HepG2 (cell line): ENCODE data around the gene SMTNL1. TPM values are rescaled to one million over a fixed set of nuclear protein-coding genes. Genes with fewer than 3 reads are reported as not detected.

ENCODE experiments used
- BORCS8-MEF2B ChIP-seq: sonication (generic); formaldehyde crosslinking; IDR thresholded peaks from 2 replicates; pipeline ENCODE4 v1.8.0; 2022; ENCODE audit warnings: mild to moderate bottlenecking, missing genetic modification reagents
- CENPT ChIP-seq: sonication (generic); formaldehyde crosslinking; IDR thresholded peaks from 2 replicates; pipeline ENCODE4 v1.8.0; 2022; ENCODE audit warnings: low read depth, mild to moderate bottlenecking, moderate library complexity, missing genetic modification reagents
- MTF2 ChIP-seq: sonication (generic); formaldehyde crosslinking; IDR thresholded peaks from 2 replicates; pipeline ENCODE4 v1.5.0; 2020; ENCODE audit warnings: missing genetic modification reagents, borderline replicate concordance
- SMAD3 ChIP-seq: sonication (generic); formaldehyde crosslinking; IDR thresholded peaks from 2 replicates; pipeline ENCODE4 v1.4.0; 2020; ENCODE audit warnings: missing genetic modification reagents
- SP4 ChIP-seq: sonication (generic); formaldehyde crosslinking; IDR thresholded peaks from 2 replicates; pipeline ENCODE4 v1.8.1; 2023; ENCODE audit warnings: mild to moderate bottlenecking, missing genetic modification reagents
- STAT5B ChIP-seq: sonication (generic); formaldehyde crosslinking; IDR thresholded peaks from 2 replicates; pipeline ENCODE4 v1.4.0; 2020; ENCODE audit warnings: missing genetic modification reagents
- ZBTB7A ChIP-seq: sonication (generic); formaldehyde crosslinking; IDR thresholded peaks from 2 replicates; pipeline ENCODE4 v1.8.0; 2022; ENCODE audit warnings: mild to moderate bottlenecking, missing genetic modification reagents
- ZFAT ChIP-seq: sonication (generic); formaldehyde crosslinking; conservative IDR thresholded peaks from 2 replicates; pipeline ENCODE4 v1.8.1; 2023; ENCODE audit warnings: missing genetic modification reagents, inconsistent platforms
- ZGPAT ChIP-seq: IDR thresholded peaks from 2 replicates; pipeline ENCODE4 v1.6.1; 2016; ENCODE audit warnings: mild to moderate bottlenecking
- ZNF280D ChIP-seq: sonication (generic); formaldehyde crosslinking; IDR thresholded peaks from 2 replicates; pipeline ENCODE4 v1.5.1; 2020; ENCODE audit warnings: mild to moderate bottlenecking, missing genetic modification reagents
- ZNF546 ChIP-seq: sonication (generic); formaldehyde crosslinking; conservative IDR thresholded peaks from 2 replicates; pipeline ENCODE4 v1.8.1; 2023; ENCODE audit warnings: mild to moderate bottlenecking, missing genetic modification reagents
- ZNF772 ChIP-seq: sonication (generic); formaldehyde crosslinking; IDR thresholded peaks from 2 replicates; pipeline ENCODE4 v1.5.0; 2020; ENCODE audit warnings: mild to moderate bottlenecking, missing genetic modification reagents
- polyA plus RNA-seq, 8 experiments: library from polyadenylated mRNA; depleted of rRNA in 3 of 8; stranded (reverse) in 7 of 8; unstranded in 1 of 8; fragments of >200 nt; fragmentation: Illumina TruSeq in 4 of 8; extraction: Trizol in 4 of 8; gene quantifications; 2 replicates each; pipeline versions ENCODE4 v1.2.1 to v1.2.3, GENCODE V29; 2011 to 2016; ENCODE audit warnings: low read depth in 4 of 8, missing spikeins in 1 of 8, mixed read lengths in 1 of 8; ENCODE audit not compliant: insufficient read depth in 1 of 8
- total RNA-seq, 5 experiments: library from RNA; depleted of rRNA; stranded (reverse); fragments of >200 nt; fragmentation: Illumina TruSeq; extraction: Trizol; gene quantifications; 2 replicates each; pipeline ENCODE4 v1.2.3, GENCODE V29; 2016; ENCODE audit warnings: low read depth in 1 of 5
- TF ChIP-seq, protein P1 (sequence below): sonication (generic); formaldehyde crosslinking; IDR thresholded peaks from 2 replicates; pipeline ENCODE4 v1.4.0; 2020; ENCODE audit warnings: missing genetic modification reagents, borderline replicate concordance

The SMTNL1 gene
- total and polyA plus RNA-seq, 2 of the 13 experiments (the other 11 are each of a cell fraction or from before 2014, with no cell fraction given): 0.04 TPM; not detected in 1

DNA sequence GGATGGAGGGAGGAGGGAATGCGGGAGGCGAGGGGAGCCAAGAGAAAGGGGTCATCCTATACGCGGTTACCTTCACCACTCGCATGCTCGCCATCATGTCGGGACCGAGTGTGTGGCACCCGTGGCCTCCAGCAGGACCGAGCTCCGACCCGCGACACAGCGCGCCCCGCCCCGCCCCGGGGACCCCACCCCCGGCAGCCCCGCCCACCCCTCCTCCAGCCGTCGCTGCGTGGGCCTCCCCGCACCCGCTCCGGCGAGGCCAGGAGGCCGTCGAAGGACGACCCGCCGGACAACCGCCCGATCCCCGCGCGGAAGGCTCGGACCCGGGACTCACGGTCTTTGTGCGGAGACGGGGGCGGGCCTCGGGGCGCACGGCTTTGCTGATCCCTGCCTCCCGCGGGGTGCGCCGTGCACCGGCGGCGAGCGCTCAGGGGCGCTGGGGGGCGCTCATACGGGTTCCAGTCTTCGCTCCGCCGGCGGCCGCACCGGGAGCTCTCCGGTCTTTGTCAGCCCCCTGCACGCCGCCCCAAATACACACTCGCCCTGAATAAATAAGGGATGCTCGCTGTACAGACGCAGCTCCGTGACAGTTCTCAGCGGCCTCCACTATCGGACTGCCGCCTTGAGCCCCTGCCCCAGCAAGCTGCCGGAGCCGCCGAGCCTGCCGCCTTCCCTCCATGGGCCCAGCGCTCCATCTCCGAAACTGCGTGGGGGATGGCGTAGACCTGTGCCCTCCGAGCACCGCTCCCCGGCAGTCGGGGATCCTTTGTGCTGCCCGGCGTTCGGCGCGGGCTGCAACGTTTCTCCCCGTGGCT, 30.3 kb downstream of the SMTNL1 start, which contains the start of gene UBE2L6 (continued):
- TF ChIP-seq ZGPAT (CRISPR knock-in tag) (0 out of 2 replicates have a peak, but pooled peaks have one; percentile 29), STAT5B (no peak), ZNF546 (CRISPR knock-in tag) (no peak; the same call in 1 of the 2 replicates), CENPT (no peak), ZNF772 (CRISPR knock-in tag) (no peak), ZFAT (CRISPR knock-in tag) (no peak), SMAD3 (CRISPR knock-in tag) (no peak), BORCS8-MEF2B (CRISPR knock-in tag) (no peak), SP4 (CRISPR knock-in tag) (no peak), MTF2 (CRISPR knock-in tag) (no peak), ZNF280D (peak; percentile 84; the same call in 1 of the 2 replicates), ZBTB7A (CRISPR knock-in tag) (peak; percentile 40; the same call in 1 of the 2 replicates)
- TF ChIP-seq, protein P1, sequence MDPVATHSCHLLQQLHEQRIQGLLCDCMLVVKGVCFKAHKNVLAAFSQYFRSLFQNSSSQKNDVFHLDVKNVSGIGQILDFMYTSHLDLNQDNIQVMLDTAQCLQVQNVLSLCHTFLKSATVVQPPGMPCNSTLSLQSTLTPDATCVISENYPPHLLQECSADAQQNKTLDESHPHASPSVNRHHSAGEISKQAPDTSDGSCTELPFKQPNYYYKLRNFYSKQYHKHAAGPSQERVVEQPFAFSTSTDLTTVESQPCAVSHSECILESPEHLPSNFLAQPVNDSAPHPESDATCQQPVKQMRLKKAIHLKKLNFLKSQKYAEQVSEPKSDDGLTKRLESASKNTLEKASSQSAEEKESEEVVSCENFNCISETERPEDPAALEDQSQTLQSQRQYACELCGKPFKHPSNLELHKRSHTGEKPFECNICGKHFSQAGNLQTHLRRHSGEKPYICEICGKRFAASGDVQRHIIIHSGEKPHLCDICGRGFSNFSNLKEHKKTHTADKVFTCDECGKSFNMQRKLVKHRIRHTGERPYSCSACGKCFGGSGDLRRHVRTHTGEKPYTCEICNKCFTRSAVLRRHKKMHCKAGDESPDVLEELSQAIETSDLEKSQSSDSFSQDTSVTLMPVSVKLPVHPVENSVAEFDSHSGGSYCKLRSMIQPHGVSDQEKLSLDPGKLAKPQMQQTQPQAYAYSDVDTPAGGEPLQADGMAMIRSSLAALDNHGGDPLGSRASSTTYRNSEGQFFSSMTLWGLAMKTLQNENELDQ (CRISPR knock-in tag): no peak
